Activated T-cell treated with anti-CD3 and anti-CD28 coated beads, Interleukin-2, amount 50 U/mL, for 1 hour (primary cell): ENCODE measurements around the gene STAT5B.
"Not testable (repeated sequence)": the region's sequence is repeated elsewhere in the genome, so short reads cannot be mapped to it uniquely, and the experiment has no call there.

Experiments
- DNase-seq: peaks from one replicate; pipeline ENCODE4 v3.0.0-alpha.2; 2020

Gene STAT5B

GRCh38 chr17:42230225-42230624 lies 46.0 kb downstream of the STAT5B start:
- DNase-seq: peak; percentile 10

- DNase-seq: peak; percentile 10
Measured at GRCh38 chr17:42227849-42228700, 48.1 kb downstream of the STAT5B start.

- DNase-seq: no peak
Measured at GRCh38 chr17:42225646-42226045, 50.5 kb downstream of the STAT5B start.

GRCh38 chr17:42224651-42225050 lies 51.5 kb downstream of the STAT5B start:
- peak; percentile 10 for DNase-seq

- peak; percentile 64 for DNase-seq
Measured at GRCh38 chr17:42221886-42222745, 54.1 kb downstream of the STAT5B start.

- not testable (repeated sequence) for DNase-seq
Measured at GRCh38 chr17:42219280-42219679, 56.9 kb downstream of the STAT5B start.

GRCh38 chr17:42214156-42214555 lies 62.0 kb downstream of the STAT5B start:
- DNase-seq: no peak

GRCh38 chr17:42212382-42212781 lies 63.8 kb downstream of the STAT5B start:
- DNase-seq: no peak

GRCh38 chr17:42211921-42212341 lies 64.3 kb downstream of the STAT5B start:
- not testable (repeated sequence) for DNase-seq

- DNase-seq: no peak
Measured at GRCh38 chr17:42210046-42210445, 66.1 kb downstream of the STAT5B start.

- not testable (repeated sequence) for DNase-seq
Measured at GRCh38 chr17:42206153-42206612, 70.0 kb downstream of the STAT5B start.

GRCh38 chr17:42203354-42203753 lies 72.8 kb downstream of the STAT5B start:
- no peak for DNase-seq

GRCh38 chr17:42202696-42203095 lies 73.5 kb downstream of the STAT5B start:
- DNase-seq: no peak

- DNase-seq: no peak
Measured at GRCh38 chr17:42202159-42202558, 74.0 kb downstream of the STAT5B start.

GRCh38 chr17:42201458-42201772 lies 74.8 kb downstream of the STAT5B start:
- DNase-seq: no peak

- no peak for DNase-seq
Measured at GRCh38 chr17:42200706-42201457, 75.3 kb downstream of the STAT5B start.

- no peak for DNase-seq
Measured at GRCh38 chr17:42199416-42200011, 76.7 kb downstream of the STAT5B start.

GRCh38 chr17:42198897-42199296 lies 77.3 kb downstream of the STAT5B start:
- DNase-seq: no peak

GRCh38 chr17:42197564-42198156 lies 78.5 kb downstream of the STAT5B start:
- DNase-seq: no peak

- DNase-seq: peak; percentile 72
Measured at GRCh38 chr17:42193969-42194899, 82.0 kb downstream of the STAT5B start, which contains the start of gene GHDC. Gene GHDC (minus strand): TSS chr17:42194494. CDS start chr17:42193581, 913 bp downstream.
